ENCODE measurements around the gene TCL1B.

The TCL1B gene

DNA sequence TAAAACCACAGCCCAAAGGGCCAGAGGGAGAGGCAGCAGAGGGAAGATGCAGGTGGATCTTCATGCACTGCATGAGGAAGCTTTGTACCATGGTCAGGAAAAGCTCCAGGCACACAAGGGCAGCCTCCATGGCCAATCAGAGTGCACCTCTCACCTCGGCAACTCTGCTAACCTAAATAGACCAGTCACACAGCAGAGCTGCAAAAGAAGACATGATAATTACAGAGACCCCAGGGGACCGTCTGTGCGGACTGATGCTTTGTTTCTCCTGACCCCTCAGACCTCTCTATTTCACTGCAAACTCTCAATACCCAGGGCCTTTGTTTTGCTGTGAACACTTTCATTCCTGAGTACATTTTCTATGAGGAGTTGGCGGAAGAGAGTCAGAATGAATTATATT lies 10.7 kb upstream of the TCL1B start:
- Histone ChIP-seq H3K4me3 (ENCODE audit: low read depth, low read length) (no peak overlapping the region), H3K36me3 (ENCODE audit: control insufficient read depth in 2 of 2, insufficient read depth in 1 of 2, low read length in 2 of 2) (no peaks in the 10 kb centered on the region), H3K9me3 (ENCODE audit: control insufficient read depth, insufficient read depth, low read depth, low read length) (no peaks in the 10 kb centered on the region), H3K4me1 (ENCODE audit: control insufficient read depth, insufficient read depth, low read length) (no peaks in the 10 kb centered on the region), H3K27ac (ENCODE audit: extremely low read depth, low read depth, low read length) (no peak overlapping the region)
- POLR2A ChIA-PET, result no interaction called here
- CTCF ChIA-PET, result interaction anchor here (1.0 kb wide), 1 partner anchor 10 kb away, joined by 6 read pairs; no protein-coding TSS in a partner anchor
- no peak for TF ChIP-seq BCL11A (tag by site-specific recombination; IDR thresholded peaks at IDR 0.05; ENCODE audit: low read depth)
- no peak for TF ChIP-seq ZNF433 (tag by site-specific recombination; IDR thresholded peaks at IDR 0.05; ENCODE audit: low read depth)
- TF ChIP-seq ZNF623 (tag by site-specific recombination; IDR thresholded peaks at IDR 0.05), result no peak
- TF ChIP-seq ZNF792 (tag by site-specific recombination; IDR thresholded peaks at IDR 0.05), result no peak
- TF ChIP-seq ZNF146 (tag by site-specific recombination; IDR thresholded peaks at IDR 0.05), result no peak
- no peak for TF ChIP-seq GLIS1 (tag by site-specific recombination; IDR thresholded peaks at IDR 0.05)
- TF ChIP-seq MYNN (tag by site-specific recombination; IDR thresholded peaks at IDR 0.05; ENCODE audit: borderline replicate concordance), result no peak
- no peak for TF ChIP-seq PRDM6 (tag by site-specific recombination; IDR thresholded peaks at IDR 0.05)
- TF ChIP-seq GLI2 (tag by site-specific recombination; IDR thresholded peaks at IDR 0.05; ENCODE audit: borderline replicate concordance, low read depth), result no peak
- no peak for TF ChIP-seq ZNF24 (tag by site-specific recombination; IDR thresholded peaks at IDR 0.05)

- POLR2A ChIA-PET, result no interaction called here
- no peak overlapping the region for H3K4me3 ChIP-seq (ENCODE audit: low read depth, low read length)
- H3K36me3 ChIP-seq (ENCODE audit: control insufficient read depth in 2 of 2, insufficient read depth in 1 of 2, low read length in 2 of 2), result no peaks in the 10 kb centered on the region
- H3K27ac ChIP-seq (ENCODE audit: extremely low read depth, low read depth, low read length), result no peak overlapping the region
- no peaks in the 10 kb centered on the region for H3K4me1 ChIP-seq (ENCODE audit: control insufficient read depth, insufficient read depth, low read length)
- H3K9me3 ChIP-seq (ENCODE audit: control insufficient read depth, insufficient read depth, low read depth, low read length), result no peaks in the 10 kb centered on the region
- CTCF ChIA-PET, result interaction anchor here (0.7 to 1.0 kb wide), 2 partner anchors 12 to 149 kb away, joined by 3 read pairs; no protein-coding TSS in a partner anchor
- TF ChIP-seq, protein P1, sequence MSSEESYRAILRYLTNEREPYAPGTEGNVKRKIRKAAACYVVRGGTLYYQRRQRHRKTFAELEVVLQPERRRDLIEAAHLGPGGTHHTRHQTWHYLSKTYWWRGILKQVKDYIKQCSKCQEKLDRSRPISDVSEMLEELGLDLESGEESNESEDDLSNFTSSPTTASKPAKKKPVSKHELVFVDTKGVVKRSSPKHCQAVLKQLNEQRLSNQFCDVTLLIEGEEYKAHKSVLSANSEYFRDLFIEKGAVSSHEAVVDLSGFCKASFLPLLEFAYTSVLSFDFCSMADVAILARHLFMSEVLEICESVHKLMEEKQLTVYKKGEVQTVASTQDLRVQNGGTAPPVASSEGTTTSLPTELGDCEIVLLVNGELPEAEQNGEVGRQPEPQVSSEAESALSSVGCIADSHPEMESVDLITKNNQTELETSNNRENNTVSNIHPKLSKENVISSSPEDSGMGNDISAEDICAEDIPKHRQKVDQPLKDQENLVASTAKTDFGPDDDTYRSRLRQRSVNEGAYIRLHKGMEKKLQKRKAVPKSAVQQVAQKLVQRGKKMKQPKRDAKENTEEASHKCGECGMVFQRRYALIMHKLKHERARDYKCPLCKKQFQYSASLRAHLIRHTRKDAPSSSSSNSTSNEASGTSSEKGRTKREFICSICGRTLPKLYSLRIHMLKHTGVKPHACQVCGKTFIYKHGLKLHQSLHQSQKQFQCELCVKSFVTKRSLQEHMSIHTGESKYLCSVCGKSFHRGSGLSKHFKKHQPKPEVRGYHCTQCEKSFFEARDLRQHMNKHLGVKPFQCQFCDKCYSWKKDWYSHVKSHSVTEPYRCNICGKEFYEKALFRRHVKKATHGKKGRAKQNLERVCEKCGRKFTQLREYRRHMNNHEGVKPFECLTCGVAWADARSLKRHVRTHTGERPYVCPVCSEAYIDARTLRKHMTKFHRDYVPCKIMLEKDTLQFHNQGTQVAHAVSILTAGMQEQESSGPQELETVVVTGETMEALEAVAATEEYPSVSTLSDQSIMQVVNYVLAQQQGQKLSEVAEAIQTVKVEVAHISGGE (tag by site-specific recombination; conservative IDR thresholded peaks at IDR 0.05; ENCODE audit: low read depth), result no peak
- TF ChIP-seq, protein P2, sequence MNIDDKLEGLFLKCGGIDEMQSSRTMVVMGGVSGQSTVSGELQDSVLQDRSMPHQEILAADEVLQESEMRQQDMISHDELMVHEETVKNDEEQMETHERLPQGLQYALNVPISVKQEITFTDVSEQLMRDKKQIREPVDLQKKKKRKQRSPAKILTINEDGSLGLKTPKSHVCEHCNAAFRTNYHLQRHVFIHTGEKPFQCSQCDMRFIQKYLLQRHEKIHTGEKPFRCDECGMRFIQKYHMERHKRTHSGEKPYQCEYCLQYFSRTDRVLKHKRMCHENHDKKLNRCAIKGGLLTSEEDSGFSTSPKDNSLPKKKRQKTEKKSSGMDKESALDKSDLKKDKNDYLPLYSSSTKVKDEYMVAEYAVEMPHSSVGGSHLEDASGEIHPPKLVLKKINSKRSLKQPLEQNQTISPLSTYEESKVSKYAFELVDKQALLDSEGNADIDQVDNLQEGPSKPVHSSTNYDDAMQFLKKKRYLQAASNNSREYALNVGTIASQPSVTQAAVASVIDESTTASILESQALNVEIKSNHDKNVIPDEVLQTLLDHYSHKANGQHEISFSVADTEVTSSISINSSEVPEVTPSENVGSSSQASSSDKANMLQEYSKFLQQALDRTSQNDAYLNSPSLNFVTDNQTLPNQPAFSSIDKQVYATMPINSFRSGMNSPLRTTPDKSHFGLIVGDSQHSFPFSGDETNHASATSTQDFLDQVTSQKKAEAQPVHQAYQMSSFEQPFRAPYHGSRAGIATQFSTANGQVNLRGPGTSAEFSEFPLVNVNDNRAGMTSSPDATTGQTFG (tag by site-specific recombination; IDR thresholded peaks at IDR 0.05; ENCODE audit: borderline replicate concordance), result no peak
- TF ChIP-seq SCRT2 (tag by site-specific recombination; IDR thresholded peaks at IDR 0.05), result no peak
- TF ChIP-seq ZNF585B (tag by site-specific recombination; IDR thresholded peaks at IDR 0.05), result no peak
- no peak for TF ChIP-seq ZSCAN18 (tag by site-specific recombination; IDR thresholded peaks at IDR 0.05)
- TF ChIP-seq ZNF664 (tag by site-specific recombination; IDR thresholded peaks at IDR 0.05), result no peak
- TF ChIP-seq ZNF146 (tag by site-specific recombination; IDR thresholded peaks at IDR 0.05), result no peak
- TF ChIP-seq ZFP37 (tag by site-specific recombination; IDR thresholded peaks at IDR 0.05), result no peak
- TF ChIP-seq, protein P3, sequence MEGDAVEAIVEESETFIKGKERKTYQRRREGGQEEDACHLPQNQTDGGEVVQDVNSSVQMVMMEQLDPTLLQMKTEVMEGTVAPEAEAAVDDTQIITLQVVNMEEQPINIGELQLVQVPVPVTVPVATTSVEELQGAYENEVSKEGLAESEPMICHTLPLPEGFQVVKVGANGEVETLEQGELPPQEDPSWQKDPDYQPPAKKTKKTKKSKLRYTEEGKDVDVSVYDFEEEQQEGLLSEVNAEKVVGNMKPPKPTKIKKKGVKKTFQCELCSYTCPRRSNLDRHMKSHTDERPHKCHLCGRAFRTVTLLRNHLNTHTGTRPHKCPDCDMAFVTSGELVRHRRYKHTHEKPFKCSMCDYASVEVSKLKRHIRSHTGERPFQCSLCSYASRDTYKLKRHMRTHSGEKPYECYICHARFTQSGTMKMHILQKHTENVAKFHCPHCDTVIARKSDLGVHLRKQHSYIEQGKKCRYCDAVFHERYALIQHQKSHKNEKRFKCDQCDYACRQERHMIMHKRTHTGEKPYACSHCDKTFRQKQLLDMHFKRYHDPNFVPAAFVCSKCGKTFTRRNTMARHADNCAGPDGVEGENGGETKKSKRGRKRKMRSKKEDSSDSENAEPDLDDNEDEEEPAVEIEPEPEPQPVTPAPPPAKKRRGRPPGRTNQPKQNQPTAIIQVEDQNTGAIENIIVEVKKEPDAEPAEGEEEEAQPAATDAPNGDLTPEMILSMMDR (tag by site-specific recombination; IDR thresholded peaks at IDR 0.05), result no peak
These were observed 8.9 kb upstream of the TCL1B start for GRCh38 chr14:95677179-95677835.
